NCI-H1694 (cell line): Measurements from ENCODE around the gene ABCC4.
"Not testable (repeated sequence)": the region's sequence is repeated elsewhere in the genome, so short reads cannot be mapped to it uniquely, and the experiment has no call there.

ENCODE experiments used
- DNase-seq: peaks from one replicate; lab custom pipeline; 2025; lab: John Stamatoyannopoulos, UW

ABCC4 gene

DNA sequence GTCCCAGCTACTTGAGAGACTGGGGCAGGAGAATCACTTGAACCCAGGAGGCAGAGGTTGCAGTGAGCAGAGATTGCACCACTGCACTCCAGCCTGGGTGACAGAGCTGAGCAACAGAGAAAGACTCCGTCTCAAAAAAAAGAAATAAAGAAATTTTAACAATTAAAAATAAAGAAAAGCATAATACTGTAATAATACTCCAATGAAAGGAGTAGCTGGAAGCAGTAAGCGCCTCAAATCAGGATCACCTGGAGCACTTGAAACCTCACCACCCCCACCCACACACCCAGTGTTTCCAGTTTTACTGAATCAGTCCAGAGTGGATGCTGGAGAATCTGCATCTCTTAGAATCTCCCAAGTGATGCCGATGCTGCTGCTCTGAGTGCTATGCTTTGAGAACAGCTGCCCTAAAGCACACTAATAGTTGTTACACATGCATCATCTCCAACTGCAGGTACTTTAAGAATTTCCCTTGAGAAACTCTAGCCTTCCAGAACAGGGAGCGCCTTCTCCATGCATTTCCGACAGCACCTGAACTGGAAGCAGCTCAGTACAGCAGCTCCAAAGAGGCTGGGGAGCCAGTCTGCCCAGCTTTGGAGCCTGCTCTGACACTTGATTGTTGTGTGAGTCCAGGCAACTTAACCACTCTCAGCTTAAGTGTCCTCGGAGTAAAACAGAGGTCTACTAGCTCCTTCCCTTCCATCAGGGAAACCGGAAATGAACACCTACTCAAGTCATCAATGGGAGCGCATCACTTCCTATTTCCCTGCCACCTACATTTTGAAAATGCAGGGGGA, 2.9 kb downstream of the ABCC4 start:
- no peak for DNase-seq

- DNase-seq = no peak
Measured at GRCh38 chr13:95296326-95296925, 4.8 kb downstream of the ABCC4 start.

DNA sequence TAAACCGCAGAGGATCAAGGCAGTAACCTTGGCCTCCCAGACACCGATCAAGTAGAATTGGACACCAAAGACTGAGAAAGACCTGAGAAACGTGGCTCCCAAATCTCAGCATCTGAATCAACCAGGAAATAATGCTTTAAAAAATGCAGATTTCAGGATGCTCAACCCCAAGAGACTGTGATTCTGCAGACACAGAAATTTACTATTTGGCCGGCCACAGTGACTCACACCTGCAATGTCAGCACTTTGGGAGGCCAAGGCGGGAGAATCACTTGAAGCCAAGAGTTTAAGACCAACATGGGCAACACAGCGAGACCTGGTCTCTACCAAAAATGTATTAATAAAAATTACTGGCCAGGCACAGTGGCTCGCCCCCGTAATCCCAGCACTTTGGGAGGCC, 6.2 kb downstream of the ABCC4 start:
- no peak for DNase-seq

- DNase-seq = no peak
Measured at GRCh38 chr13:95292622-95293021, 8.6 kb downstream of the ABCC4 start.

DNA sequence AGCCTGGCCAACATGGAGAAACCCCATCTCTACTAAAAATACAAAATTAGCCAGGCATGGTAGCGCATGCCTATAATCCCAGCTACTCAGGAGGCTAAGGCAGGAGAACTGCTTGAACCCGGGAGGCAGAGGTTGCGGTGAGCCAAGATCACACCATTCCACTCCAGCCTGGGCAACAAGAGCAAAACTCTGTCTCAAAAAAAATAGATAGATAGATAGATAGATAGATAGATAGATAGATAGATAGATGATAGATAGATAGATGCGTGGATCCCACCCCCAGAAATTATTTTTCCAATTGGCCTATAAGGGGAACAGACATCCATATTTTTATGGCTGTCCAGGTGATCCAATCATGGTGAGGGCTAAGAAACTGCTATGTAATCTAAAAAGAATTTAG, 11.3 kb downstream of the ABCC4 start:
- not testable (repeated sequence) for DNase-seq

DNA sequence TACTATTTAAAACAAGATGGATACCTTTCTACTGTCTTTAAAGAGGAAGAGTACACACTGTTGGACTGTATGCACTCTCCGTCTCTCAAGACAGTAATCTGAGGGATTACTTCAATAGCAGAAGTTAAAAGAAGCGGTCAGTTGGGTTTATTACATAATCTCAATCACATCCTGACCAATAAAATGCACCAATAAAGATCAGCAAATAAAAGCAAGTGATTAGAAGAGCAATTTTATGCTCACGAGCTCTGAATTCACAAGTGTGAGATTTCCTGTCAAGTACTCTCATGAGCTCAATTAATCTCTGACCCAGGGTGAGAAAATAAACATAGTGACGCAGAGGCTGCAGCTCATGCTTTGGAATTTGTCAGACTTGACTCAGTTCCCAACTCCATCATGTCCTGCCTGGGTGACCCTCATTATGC, 12.2 kb downstream of the ABCC4 start:
- no peak for DNase-seq

- DNase-seq = no peak
Measured at GRCh38 chr13:95284436-95284835, 16.8 kb downstream of the ABCC4 start.

DNA sequence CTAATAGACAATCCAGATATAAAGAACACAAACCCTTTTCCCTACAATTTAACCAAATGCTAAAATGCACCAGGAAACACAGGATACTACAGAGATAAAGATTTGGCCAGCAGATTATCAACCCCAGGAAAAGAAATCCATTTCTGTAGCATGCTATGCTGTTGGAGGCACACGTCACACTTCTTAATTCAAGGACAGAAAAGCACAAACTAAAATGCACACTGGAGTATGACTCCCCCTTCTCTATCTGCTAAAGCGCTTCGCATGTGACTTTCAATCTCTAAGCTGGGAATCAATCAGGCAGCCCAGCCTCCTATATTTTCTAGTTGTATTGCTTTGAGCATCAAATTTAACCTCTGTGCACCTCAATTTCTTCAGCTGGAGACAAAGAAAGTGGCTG, 22.2 kb downstream of the ABCC4 start:
- no peak for DNase-seq

- DNase-seq = no peak
Measured at GRCh38 chr13:95276037-95276505, 25.2 kb downstream of the ABCC4 start.

- DNase-seq = no peak
Measured at GRCh38 chr13:95275322-95276036, 25.8 kb downstream of the ABCC4 start.

- DNase-seq = not testable (repeated sequence)
Measured at GRCh38 chr13:95273592-95274132, 27.6 kb downstream of the ABCC4 start.

GRCh38 chr13:95272076-95272475, 29.2 kb downstream of the ABCC4 start:
- DNase-seq = not testable (repeated sequence)

DNA sequence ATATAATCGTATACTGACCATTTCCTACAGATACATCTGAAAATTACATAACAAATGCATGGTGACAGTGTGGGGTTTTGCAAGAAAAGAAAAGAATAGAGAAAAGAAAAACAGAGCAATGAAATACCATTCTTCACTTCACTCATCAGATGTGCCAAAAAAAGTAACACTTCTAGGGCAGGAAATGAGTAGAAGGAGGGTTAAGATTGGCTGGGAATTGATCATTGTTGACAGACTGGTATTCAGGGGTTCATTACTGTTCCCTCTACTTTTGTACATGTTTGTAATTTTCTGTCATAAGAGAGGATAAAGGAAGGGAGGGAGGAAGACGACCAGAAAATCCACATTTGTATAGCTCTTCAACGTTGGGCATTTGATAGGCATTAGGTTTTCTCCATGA, 31.5 kb downstream of the ABCC4 start:
- DNase-seq = no peak

DNA sequence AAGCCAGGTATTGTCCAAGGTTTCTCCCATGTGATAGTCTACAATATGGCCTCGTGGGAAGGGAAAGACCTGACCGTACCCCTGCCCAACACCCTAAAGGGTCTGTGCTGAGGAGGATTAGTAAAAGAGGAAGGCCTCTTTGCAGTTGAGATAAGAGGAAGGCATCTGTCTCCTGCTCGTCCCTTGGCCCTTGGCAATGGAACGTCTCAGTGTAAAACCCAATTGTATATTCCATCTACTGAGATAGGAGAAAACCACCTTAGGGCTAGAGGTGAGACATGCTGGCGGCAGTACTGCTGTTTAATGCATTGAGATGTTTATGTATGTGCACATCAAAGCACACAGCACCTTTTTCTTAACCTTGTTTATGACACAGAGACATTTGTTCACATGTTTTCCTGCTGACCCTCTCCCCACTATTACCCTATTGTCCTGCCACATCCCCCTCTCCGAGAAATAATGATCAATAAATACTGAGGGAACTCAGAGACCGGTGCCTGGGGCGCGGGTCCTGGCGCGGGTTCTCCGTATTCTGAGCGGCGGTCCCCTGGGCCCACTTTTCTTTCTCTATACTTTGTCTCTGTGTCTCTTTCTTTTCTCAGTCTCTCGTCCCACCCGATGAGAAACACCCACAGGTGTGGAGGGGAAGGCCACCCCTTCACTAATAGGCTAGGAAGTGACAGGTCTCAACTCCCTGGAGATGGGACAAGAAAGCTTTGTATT, 32.7 kb downstream of the ABCC4 start:
- not testable (repeated sequence) for DNase-seq

- DNase-seq = no peak
Measured at GRCh38 chr13:95267662-95268342, 33.4 kb downstream of the ABCC4 start.

DNA sequence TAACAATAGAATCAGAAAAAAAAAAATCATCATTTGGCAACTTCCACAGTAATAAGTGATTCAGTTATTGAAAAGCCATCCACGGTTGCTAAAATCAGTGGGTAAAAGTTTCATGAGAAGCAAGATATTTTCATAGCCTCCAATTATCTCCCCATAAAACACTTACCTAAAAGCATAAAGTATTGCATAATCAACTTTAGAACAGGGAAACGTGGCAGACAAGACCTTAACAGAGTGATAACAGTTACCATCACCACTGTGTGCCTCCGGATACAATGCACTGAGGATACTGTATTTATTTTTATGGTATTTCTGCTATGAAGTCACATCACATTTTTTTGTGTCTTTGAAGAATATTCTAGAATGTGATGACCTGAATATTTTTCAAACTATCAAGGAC, 37.0 kb downstream of the ABCC4 start:
- no peak for DNase-seq

DNA sequence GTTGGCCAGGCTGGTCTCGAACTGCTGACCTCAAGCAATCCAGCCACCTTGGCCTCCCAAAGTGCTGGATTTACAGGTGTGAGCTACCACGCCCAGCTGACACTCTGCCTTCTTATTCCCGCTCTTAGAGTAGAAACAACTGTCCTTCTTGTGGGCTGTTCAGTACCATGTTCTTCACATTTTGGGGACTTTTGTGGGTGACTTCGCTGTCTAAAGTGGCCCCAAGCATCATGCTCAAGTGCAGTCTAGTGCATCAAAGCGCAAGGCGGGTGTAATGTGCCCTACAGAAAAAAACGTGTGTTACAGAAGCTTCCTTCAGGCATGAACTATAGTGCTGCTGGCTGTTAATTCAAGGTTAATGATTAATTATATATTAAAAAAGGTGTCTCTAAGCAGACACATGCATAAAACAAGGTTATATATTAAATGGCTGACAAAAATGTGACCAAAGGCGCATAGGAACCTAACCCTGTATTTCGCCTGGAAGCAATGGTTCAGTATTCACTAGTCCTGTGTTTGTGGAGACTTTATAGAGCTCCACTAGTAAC, 38.3 kb downstream of the ABCC4 start:
- no peak for DNase-seq

DNA sequence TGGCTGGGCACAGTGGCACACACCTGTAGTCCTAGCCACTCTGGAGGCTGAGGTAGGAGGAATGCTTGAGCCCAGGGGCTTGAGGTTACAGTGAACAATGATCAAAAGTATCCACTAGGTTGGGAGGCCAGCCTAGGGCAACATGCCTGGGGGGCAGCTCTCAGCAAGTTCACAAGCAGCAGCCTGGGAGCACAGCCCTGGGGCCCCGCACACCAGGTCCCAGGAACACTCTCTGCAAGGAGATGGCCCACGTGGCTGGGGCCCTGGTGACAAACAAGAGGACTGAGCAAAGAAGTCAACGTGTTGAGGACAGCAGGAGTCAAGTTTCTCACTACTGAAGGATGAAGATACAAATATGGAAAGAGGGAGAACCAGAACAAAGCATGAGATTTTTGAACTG, 39.3 kb downstream of the ABCC4 start:
- no peak for DNase-seq

DNA sequence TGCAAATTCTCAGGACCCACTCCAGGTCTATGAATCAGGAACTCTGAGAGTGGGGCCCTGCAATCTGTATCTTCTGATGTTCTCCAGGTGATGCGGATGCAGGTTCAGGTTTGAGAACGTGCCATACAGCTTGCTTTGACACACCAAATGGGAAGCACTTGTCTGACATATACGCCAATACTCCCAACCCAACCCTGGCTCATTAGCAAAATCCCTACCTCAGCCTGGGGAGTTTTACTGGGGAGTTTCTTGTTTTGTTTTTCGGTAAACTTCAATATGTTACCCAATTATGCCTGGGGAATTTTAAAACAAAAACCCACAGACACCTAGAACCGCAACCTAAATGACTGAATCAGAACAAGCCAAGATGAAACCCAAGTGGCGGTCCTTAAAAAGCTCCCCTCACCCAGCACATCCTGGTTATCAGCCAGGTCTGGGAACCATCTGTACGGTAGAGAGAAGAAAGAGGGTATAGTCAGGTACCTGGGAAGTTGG, 41.2 kb downstream of the ABCC4 start:
- no peak for DNase-seq

DNA sequence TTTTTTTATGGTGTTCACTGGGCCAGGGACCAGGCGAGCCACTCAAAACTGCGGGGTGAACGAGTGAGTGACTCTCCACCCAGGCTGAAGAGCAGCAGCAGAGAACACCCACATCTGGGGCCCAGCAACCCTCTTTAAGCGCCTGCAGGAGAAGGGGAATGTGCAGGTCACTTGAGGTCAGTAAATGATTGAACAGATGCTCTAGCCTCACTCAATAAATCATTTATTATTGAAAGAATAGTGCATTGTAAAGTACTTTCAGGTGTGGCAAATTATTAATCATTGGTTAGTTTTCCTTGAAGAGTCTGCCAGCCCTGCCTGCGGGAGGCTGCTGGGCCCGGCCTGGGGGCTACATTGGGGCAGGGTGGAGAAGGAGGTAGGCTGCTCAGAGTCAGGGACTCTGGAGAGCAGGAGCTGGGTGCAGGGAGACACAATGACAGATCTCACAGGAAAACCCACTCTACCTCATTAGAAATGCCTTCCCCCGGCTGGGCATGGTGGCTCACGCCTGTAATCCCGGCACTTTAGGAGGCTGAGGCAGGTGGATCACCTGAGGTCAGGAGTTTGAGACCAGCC, 42.5 kb downstream of the ABCC4 start:
- no peak for DNase-seq

DNA sequence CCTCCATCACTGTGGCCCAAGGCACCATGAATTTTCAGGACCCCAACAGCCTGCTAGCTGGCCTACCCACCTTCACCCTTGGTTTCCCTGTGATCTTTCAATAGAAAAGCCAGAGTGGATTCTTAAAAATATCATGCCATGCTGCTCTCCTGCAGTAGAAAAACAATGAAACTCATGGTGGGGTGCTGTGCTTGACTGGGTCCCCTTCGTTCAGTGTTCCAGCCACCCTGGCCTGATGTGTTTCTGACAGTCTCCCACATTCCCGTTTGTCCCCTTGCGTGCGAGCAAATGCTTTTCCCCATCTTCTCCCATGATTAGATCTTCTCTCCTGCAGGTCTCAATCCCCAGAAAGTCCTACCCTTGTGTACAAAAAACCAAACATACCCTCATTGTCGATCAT, 43.2 kb downstream of the ABCC4 start:
- no peak for DNase-seq
